ENCODE data around the gene PRKAR1B.

DNA sequence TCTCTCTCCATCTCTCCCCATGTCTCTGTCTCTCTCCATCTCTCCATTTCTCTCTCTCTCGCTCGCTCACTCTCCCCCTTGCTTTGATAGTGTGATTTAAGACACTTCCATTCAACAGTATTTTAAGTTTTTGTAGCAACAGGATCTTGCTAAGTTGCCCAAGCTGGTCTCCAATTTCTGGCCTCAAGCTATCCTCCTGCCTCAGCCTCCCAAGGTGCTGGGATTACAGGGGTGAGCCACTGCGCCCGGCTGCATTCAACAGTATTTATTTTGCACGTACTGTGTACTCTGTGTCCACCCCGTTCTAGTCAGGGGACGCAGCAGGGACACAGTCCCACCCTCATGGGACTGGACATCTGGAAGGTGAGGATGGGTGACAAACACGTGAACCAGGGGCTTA lies 193.0 kb downstream of the PRKAR1B start:
- TF ChIP-seq, protein P1, sequence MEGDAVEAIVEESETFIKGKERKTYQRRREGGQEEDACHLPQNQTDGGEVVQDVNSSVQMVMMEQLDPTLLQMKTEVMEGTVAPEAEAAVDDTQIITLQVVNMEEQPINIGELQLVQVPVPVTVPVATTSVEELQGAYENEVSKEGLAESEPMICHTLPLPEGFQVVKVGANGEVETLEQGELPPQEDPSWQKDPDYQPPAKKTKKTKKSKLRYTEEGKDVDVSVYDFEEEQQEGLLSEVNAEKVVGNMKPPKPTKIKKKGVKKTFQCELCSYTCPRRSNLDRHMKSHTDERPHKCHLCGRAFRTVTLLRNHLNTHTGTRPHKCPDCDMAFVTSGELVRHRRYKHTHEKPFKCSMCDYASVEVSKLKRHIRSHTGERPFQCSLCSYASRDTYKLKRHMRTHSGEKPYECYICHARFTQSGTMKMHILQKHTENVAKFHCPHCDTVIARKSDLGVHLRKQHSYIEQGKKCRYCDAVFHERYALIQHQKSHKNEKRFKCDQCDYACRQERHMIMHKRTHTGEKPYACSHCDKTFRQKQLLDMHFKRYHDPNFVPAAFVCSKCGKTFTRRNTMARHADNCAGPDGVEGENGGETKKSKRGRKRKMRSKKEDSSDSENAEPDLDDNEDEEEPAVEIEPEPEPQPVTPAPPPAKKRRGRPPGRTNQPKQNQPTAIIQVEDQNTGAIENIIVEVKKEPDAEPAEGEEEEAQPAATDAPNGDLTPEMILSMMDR (IDR thresholded peaks at IDR 0.05 in 8 of 11, conservative IDR thresholded peaks at IDR 0.05 in 3 of 11), result no peak
- TF ChIP-seq POLR2A (IDR thresholded peaks at IDR 0.05), result no peak
- no peak for TF ChIP-seq POLR2AphosphoS5 (IDR thresholded peaks at IDR 0.05)
